HepG2 (cell line): ENCODE data around the gene STX10. TPM values are rescaled to one million over a fixed set of nuclear protein-coding genes. Genes with fewer than 3 reads are reported as not detected.

ENCODE experiments used
- MIER2 ChIP-seq: IDR thresholded peaks from 2 replicates; pipeline ENCODE4 v1.6.1; 2016; ENCODE audit warnings: missing biosample characterization, missing genetic modification reagents
- MIER3 ChIP-seq: IDR thresholded peaks from 2 replicates; pipeline ENCODE4 v1.6.1; 2016; ENCODE audit warnings: missing compliant biosample characterization, borderline replicate concordance
- PCBP2 ChIP-seq: fragments of 200-400 bp; formaldehyde crosslinking; optimal IDR thresholded peaks from 2 replicates; pipeline ENCODE3; 2018; ENCODE audit warnings: low read length, low read depth; ENCODE audit not compliant: poor library complexity, severe bottlenecking
- RARA ChIP-seq: IDR thresholded peaks from 2 replicates; pipeline ENCODE4 v1.6.1; 2016; ENCODE audit warnings: missing genetic modification reagents, missing compliant biosample characterization
- TCF7L2 ChIP-seq: IDR thresholded peaks from 2 replicates; pipeline ENCODE4 v1.6.1; 2011; ENCODE audit warnings: mild to moderate bottlenecking, low read depth, low read length, moderate library complexity
- ZBTB1 ChIP-seq: sonication (generic); formaldehyde crosslinking; IDR thresholded peaks from 2 replicates; pipeline ENCODE4 v1.4.0; 2020; ENCODE audit warnings: missing genetic modification reagents, borderline replicate concordance
- ZNF556 ChIP-seq: sonication (generic); formaldehyde crosslinking; IDR thresholded peaks from 2 replicates; pipeline ENCODE4 v1.4.0; 2020; ENCODE audit warnings: mild to moderate bottlenecking, missing genetic modification reagents, borderline replicate concordance
- ZNF570 ChIP-seq: sonication (generic); formaldehyde crosslinking; IDR thresholded peaks from 2 replicates; pipeline ENCODE4 v1.4.0; 2020; ENCODE audit warnings: mild to moderate bottlenecking, missing genetic modification reagents, borderline replicate concordance
- ZSCAN31 ChIP-seq: sonication (generic); formaldehyde crosslinking; IDR thresholded peaks from 2 replicates; pipeline ENCODE4 v1.5.0; 2020; ENCODE audit warnings: low read depth, mild to moderate bottlenecking, missing genetic modification reagents
- polyA plus RNA-seq, 8 experiments: library from polyadenylated mRNA; depleted of rRNA in 3 of 8; stranded (reverse) in 7 of 8; unstranded in 1 of 8; fragments of >200 nt; fragmentation: Illumina TruSeq in 4 of 8; extraction: Trizol in 4 of 8; gene quantifications; 2 replicates each; pipeline versions ENCODE4 v1.2.1 to v1.2.3, GENCODE V29; 2011 to 2016; ENCODE audit warnings: low read depth in 4 of 8, missing spikeins in 1 of 8, mixed read lengths in 1 of 8; ENCODE audit not compliant: insufficient read depth in 1 of 8
- total RNA-seq, 5 experiments: library from RNA; depleted of rRNA; stranded (reverse); fragments of >200 nt; fragmentation: Illumina TruSeq; extraction: Trizol; gene quantifications; 2 replicates each; pipeline ENCODE4 v1.2.3, GENCODE V29; 2016; ENCODE audit warnings: low read depth in 1 of 5
- TF ChIP-seq, protein P1 (sequence below): sonication (generic); formaldehyde crosslinking; conservative IDR thresholded peaks from 2 replicates; pipeline ENCODE4 v1.4.0; 2020; ENCODE audit warnings: mild to moderate bottlenecking, missing genetic modification reagents, moderate library complexity
- TF ChIP-seq, protein P2 (sequence below): sonication (generic); formaldehyde crosslinking; IDR thresholded peaks from 2 replicates; pipeline ENCODE4 v1.9.0; 2021; ENCODE audit warnings: missing genetic modification reagents, mild to moderate bottlenecking, borderline replicate concordance
- TF ChIP-seq, protein P3 (sequence below): sonication (generic); formaldehyde crosslinking; IDR thresholded peaks from 2 replicates; pipeline ENCODE4 v1.4.0; 2020; ENCODE audit warnings: missing genetic modification reagents
- TF ChIP-seq, protein P4 (sequence below): fragments of 450-650 bp; IDR thresholded peaks from 2 replicates; pipeline ENCODE4 v1.6.1; 2016
- TF ChIP-seq, protein P5 (sequence below): sonication (generic); formaldehyde crosslinking; IDR thresholded peaks from 2 replicates; pipeline ENCODE4 v1.4.0; 2020; ENCODE audit warnings: missing genetic modification reagents, borderline replicate concordance
- TF ChIP-seq, protein P6 (sequence below): sonication (generic); formaldehyde crosslinking; IDR thresholded peaks from 2 replicates; pipeline ENCODE4 v1.9.0; 2021; ENCODE audit warnings: missing genetic modification reagents, borderline replicate concordance

Gene STX10
- total and polyA plus RNA-seq, 2 of the 13 experiments (the other 11 are each of a cell fraction or from before 2014, with no cell fraction given) = 47.9 to 66.4 TPM

DNA sequence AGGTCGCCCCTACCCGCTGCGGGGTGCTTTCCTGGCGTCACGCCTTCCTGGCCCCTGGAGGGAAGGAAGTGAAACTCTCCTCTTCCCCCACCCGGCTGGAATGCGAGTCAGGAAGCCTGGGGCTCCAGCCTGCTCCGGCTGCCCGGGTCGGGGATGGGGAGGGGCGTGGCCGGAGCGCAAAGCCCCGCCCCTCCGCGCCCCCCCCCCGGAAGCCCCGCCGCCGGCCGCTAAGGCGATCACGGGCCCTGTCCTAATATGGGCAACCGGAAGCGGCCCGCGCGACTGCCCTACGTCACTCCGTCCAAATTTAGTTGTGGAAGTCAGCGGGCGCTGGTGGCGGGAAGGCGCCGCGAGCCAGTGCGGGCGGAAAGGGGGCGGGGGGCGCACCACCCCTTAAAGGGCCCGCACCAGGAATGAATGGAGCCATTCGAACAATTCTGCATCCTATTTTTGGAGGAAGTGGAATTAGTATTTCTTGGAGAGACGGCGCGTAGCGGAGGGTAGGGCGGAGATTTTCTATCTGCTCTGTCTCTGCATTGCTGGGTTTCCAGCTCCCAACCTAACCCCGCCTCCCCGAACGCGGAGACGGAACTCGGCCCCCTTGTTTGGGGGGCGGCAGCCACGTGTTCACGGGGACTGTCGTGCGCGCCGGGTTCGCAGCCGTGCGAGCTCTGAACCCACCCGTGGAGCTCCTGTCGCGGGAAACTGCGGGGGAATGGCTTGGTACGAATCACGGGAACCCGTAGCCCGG, 1.6 kb upstream of the STX10 start (continued):
- TF ChIP-seq, protein P1, sequence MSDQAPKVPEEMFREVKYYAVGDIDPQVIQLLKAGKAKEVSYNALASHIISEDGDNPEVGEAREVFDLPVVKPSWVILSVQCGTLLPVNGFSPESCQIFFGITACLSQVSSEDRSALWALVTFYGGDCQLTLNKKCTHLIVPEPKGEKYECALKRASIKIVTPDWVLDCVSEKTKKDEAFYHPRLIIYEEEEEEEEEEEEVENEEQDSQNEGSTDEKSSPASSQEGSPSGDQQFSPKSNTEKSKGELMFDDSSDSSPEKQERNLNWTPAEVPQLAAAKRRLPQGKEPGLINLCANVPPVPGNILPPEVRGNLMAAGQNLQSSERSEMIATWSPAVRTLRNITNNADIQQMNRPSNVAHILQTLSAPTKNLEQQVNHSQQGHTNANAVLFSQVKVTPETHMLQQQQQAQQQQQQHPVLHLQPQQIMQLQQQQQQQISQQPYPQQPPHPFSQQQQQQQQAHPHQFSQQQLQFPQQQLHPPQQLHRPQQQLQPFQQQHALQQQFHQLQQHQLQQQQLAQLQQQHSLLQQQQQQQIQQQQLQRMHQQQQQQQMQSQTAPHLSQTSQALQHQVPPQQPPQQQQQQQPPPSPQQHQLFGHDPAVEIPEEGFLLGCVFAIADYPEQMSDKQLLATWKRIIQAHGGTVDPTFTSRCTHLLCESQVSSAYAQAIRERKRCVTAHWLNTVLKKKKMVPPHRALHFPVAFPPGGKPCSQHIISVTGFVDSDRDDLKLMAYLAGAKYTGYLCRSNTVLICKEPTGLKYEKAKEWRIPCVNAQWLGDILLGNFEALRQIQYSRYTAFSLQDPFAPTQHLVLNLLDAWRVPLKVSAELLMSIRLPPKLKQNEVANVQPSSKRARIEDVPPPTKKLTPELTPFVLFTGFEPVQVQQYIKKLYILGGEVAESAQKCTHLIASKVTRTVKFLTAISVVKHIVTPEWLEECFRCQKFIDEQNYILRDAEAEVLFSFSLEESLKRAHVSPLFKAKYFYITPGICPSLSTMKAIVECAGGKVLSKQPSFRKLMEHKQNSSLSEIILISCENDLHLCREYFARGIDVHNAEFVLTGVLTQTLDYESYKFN = peak; percentile 58
- TF ChIP-seq, protein P2, sequence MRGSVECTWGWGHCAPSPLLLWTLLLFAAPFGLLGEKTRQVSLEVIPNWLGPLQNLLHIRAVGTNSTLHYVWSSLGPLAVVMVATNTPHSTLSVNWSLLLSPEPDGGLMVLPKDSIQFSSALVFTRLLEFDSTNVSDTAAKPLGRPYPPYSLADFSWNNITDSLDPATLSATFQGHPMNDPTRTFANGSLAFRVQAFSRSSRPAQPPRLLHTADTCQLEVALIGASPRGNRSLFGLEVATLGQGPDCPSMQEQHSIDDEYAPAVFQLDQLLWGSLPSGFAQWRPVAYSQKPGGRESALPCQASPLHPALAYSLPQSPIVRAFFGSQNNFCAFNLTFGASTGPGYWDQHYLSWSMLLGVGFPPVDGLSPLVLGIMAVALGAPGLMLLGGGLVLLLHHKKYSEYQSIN = no peak
- TF ChIP-seq, protein P3, sequence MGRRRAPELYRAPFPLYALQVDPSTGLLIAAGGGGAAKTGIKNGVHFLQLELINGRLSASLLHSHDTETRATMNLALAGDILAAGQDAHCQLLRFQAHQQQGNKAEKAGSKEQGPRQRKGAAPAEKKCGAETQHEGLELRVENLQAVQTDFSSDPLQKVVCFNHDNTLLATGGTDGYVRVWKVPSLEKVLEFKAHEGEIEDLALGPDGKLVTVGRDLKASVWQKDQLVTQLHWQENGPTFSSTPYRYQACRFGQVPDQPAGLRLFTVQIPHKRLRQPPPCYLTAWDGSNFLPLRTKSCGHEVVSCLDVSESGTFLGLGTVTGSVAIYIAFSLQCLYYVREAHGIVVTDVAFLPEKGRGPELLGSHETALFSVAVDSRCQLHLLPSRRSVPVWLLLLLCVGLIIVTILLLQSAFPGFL (CRISPR knock-in tag) = no peak
- no peak for TF ChIP-seq MIER2 (CRISPR knock-in tag)
- no peak for TF ChIP-seq ZNF570
- no peak for TF ChIP-seq PCBP2
- TF ChIP-seq ZNF556 (CRISPR knock-in tag) = 0 out of 2 replicates have a peak, but pooled peaks have one; percentile 54
- TF ChIP-seq, protein P4, sequence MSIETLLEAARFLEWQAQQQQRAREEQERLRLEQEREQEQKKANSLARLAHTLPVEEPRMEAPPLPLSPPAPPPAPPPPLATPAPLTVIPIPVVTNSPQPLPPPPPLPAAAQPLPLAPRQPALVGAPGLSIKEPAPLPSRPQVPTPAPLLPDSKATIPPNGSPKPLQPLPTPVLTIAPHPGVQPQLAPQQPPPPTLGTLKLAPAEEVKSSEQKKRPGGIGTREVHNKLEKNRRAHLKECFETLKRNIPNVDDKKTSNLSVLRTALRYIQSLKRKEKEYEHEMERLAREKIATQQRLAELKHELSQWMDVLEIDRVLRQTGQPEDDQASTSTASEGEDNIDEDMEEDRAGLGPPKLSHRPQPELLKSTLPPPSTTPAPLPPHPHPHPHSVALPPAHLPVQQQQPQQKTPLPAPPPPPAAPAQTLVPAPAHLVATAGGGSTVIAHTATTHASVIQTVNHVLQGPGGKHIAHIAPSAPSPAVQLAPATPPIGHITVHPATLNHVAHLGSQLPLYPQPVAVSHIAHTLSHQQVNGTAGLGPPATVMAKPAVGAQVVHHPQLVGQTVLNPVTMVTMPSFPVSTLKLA = no peak
- no peak for TF ChIP-seq TCF7L2
- no peak; the same call in 1 of the 2 replicates for TF ChIP-seq MIER3 (CRISPR knock-in tag)
- TF ChIP-seq, protein P5, sequence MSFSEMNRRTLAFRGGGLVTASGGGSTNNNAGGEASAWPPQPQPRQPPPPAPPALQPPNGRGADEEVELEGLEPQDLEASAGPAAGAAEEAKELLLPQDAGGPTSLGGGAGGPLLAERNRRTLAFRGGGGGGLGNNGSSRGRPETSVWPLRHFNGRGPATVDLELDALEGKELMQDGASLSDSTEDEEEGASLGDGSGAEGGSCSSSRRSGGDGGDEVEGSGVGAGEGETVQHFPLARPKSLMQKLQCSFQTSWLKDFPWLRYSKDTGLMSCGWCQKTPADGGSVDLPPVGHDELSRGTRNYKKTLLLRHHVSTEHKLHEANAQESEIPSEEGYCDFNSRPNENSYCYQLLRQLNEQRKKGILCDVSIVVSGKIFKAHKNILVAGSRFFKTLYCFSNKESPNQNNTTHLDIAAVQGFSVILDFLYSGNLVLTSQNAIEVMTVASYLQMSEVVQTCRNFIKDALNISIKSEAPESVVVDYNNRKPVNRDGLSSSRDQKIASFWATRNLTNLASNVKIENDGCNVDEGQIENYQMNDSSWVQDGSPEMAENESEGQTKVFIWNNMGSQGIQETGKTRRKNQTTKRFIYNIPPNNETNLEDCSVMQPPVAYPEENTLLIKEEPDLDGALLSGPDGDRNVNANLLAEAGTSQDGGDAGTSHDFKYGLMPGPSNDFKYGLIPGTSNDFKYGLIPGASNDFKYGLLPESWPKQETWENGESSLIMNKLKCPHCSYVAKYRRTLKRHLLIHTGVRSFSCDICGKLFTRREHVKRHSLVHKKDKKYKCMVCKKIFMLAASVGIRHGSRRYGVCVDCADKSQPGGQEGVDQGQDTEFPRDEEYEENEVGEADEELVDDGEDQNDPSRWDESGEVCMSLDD (CRISPR knock-in tag) = peak; percentile 93; the same call in 1 of the 2 replicates
- no peak for TF ChIP-seq ZBTB1 (CRISPR knock-in tag)
- TF ChIP-seq RARA (CRISPR knock-in tag) = peak; percentile 48; the same call in 1 of the 2 replicates
- peak; percentile 60; the same call in 1 of the 2 replicates for TF ChIP-seq ZSCAN31 (CRISPR knock-in tag)
- TF ChIP-seq, protein P6, sequence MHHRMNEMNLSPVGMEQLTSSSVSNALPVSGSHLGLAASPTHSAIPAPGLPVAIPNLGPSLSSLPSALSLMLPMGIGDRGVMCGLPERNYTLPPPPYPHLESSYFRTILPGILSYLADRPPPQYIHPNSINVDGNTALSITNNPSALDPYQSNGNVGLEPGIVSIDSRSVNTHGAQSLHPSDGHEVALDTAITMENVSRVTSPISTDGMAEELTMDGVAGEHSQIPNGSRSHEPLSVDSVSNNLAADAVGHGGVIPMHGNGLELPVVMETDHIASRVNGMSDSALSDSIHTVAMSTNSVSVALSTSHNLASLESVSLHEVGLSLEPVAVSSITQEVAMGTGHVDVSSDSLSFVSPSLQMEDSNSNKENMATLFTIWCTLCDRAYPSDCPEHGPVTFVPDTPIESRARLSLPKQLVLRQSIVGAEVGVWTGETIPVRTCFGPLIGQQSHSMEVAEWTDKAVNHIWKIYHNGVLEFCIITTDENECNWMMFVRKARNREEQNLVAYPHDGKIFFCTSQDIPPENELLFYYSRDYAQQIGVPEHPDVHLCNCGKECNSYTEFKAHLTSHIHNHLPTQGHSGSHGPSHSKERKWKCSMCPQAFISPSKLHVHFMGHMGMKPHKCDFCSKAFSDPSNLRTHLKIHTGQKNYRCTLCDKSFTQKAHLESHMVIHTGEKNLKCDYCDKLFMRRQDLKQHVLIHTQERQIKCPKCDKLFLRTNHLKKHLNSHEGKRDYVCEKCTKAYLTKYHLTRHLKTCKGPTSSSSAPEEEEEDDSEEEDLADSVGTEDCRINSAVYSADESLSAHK (CRISPR knock-in tag) = no peak
